ENCODE results near the gene GPR37. TPM values are rescaled to one million over a fixed set of nuclear protein-coding genes. Genes with fewer than 3 reads are reported as not detected.

GPR37 gene, protein sequence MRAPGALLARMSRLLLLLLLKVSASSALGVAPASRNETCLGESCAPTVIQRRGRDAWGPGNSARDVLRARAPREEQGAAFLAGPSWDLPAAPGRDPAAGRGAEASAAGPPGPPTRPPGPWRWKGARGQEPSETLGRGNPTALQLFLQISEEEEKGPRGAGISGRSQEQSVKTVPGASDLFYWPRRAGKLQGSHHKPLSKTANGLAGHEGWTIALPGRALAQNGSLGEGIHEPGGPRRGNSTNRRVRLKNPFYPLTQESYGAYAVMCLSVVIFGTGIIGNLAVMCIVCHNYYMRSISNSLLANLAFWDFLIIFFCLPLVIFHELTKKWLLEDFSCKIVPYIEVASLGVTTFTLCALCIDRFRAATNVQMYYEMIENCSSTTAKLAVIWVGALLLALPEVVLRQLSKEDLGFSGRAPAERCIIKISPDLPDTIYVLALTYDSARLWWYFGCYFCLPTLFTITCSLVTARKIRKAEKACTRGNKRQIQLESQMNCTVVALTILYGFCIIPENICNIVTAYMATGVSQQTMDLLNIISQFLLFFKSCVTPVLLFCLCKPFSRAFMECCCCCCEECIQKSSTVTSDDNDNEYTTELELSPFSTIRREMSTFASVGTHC
- total RNA-seq (5.8 and 8.8 TPM in 2 replicates), polyA plus RNA-seq (3.6 and 4.7 TPM in 2 replicates)

- TF ChIP-seq, protein P1, sequence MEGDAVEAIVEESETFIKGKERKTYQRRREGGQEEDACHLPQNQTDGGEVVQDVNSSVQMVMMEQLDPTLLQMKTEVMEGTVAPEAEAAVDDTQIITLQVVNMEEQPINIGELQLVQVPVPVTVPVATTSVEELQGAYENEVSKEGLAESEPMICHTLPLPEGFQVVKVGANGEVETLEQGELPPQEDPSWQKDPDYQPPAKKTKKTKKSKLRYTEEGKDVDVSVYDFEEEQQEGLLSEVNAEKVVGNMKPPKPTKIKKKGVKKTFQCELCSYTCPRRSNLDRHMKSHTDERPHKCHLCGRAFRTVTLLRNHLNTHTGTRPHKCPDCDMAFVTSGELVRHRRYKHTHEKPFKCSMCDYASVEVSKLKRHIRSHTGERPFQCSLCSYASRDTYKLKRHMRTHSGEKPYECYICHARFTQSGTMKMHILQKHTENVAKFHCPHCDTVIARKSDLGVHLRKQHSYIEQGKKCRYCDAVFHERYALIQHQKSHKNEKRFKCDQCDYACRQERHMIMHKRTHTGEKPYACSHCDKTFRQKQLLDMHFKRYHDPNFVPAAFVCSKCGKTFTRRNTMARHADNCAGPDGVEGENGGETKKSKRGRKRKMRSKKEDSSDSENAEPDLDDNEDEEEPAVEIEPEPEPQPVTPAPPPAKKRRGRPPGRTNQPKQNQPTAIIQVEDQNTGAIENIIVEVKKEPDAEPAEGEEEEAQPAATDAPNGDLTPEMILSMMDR (IDR thresholded peaks at IDR 0.05; ENCODE audit: poor library complexity): peak; percentile 38
- no peak for TF ChIP-seq EZH2 (IDR thresholded peaks at IDR 0.05; ENCODE audit: borderline replicate concordance)
- no peak for TF ChIP-seq EZH2phosphoT487 (IDR thresholded peaks at IDR 0.05; ENCODE audit: low read depth, severe bottlenecking, unreplicated experiment)
- Histone ChIP-seq H3K27me3 (peaks cover 23% of the 10 kb centered on the region), H3K4me1 (ENCODE audit: insufficient read depth) (peaks cover 18% of the 10 kb centered on the region), H3K36me3 (replicated peaks; ENCODE audit: insufficient read depth, low read depth) (no peaks in the 10 kb centered on the region), H3K27ac (peak within 1 kb of the TSS; percentile 62), H3K79me2 (no peaks in the 10 kb centered on the region), H3K4me2 (peak within 1 kb of the TSS; percentile 95), H4K20me1 (ENCODE audit: insufficient read depth, poor library complexity, severe bottlenecking) (no peaks in the 10 kb centered on the region), H3K9me2 (replicated peaks; ENCODE audit: insufficient read depth) (no peaks in the 10 kb centered on the region), H3K9me3 (ENCODE audit: low read depth) (no peaks in the 10 kb centered on the region), H3K4me3 (peak within 1 kb of the TSS; percentile 57), H2AFZ (peak within 1 kb of the TSS; percentile 89)
- DNase-seq (ENCODE audit: low spot score): peak; percentile 84
- 1% methylated on average over 75 of the region's 81 CpGs for WGBS (ENCODE audit: low lambda C conversion rate, missing lambda C conversion rate)
Observed at GRCh38 chr7:124765401-124766352, at the start of gene GPR37. Gene GPR37, minus strand, starts transcription at chr7:124765792. Its CDS starts 816 bp downstream, at chr7:124764976.

DNA sequence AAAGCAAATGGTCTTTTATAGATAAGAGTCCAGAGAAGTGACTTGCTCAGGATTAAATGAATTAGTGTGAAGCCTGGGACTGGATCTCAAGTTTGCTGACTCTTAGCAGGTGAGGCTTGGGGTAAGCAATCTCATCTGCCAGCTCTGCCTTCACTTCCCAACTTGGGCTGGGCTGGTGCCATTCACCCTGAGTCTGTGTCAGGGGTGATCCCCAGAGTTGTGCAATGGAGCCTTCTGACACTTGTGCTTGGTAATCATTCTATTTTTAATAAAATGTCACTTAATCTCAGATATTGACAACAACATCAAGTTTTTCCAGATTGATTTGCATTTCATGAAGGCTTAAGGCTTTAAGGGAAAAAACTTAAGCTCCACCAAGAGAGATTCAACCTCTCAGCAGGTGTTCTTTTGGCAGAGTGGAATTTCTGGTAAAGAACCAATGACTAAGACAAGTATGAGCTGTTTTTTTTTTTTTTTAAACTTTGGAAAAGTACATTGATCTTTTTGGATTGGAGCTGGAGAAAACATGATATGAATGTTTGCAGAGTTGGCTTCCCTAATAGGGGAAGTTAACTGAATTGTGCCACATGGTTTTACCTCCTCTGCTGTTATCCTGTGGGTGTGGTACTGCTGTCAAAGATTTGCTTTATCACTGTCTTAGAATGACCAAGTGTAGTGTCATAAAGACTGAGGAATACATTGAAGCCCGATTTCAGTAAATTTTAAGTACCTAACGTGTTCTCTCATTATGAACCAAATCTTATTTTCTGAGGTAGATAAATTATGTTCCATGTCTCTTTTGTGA is 48.6 kb upstream of the GPR37 start:
- no peak overlapping the region for H3K4me3 ChIP-seq
- no peak for DNase-seq (ENCODE audit: low spot score)
- H3K4me1 ChIP-seq (ENCODE audit: insufficient read depth): no peaks in the 10 kb centered on the region
- no peaks in the 10 kb centered on the region for H3K79me2 ChIP-seq
- TF ChIP-seq EZH2phosphoT487 (IDR thresholded peaks at IDR 0.05; ENCODE audit: low read depth, severe bottlenecking, unreplicated experiment) (no peak), EZH2 (IDR thresholded peaks at IDR 0.05; ENCODE audit: borderline replicate concordance) (no peak)
- TF ChIP-seq, protein P1 (IDR thresholded peaks at IDR 0.05; ENCODE audit: poor library complexity): no peak
- H2AFZ ChIP-seq: no peak overlapping the region
- H4K20me1 ChIP-seq (ENCODE audit: insufficient read depth, poor library complexity, severe bottlenecking): no peaks in the 10 kb centered on the region
- 76% methylated on average over 2 of the region's 2 CpGs for WGBS (ENCODE audit: low lambda C conversion rate, missing lambda C conversion rate)
- no peak overlapping the region for H3K4me2 ChIP-seq
- no peaks in the 10 kb centered on the region for H3K36me3 ChIP-seq (replicated peaks; ENCODE audit: insufficient read depth, low read depth)
- no peaks in the 10 kb centered on the region for H3K9me2 ChIP-seq (replicated peaks; ENCODE audit: insufficient read depth)
- no peak overlapping the region for H3K27ac ChIP-seq
- H3K9me3 ChIP-seq (ENCODE audit: low read depth): no peaks in the 10 kb centered on the region
- H3K27me3 ChIP-seq: no peaks in the 10 kb centered on the region

GRCh38 chr7:124812764-124813163 is 47.2 kb upstream of the GPR37 start:
- 81% methylated on average over 2 of the region's 2 CpGs for WGBS (ENCODE audit: low lambda C conversion rate, missing lambda C conversion rate)
- H3K4me3 ChIP-seq: no peak overlapping the region
- no peak overlapping the region for H3K4me2 ChIP-seq
- no peaks in the 10 kb centered on the region for H3K4me1 ChIP-seq (ENCODE audit: insufficient read depth)
- no peaks in the 10 kb centered on the region for H4K20me1 ChIP-seq (ENCODE audit: insufficient read depth, poor library complexity, severe bottlenecking)
- no peaks in the 10 kb centered on the region for H3K9me2 ChIP-seq (replicated peaks; ENCODE audit: insufficient read depth)
- H3K27ac ChIP-seq: no peak overlapping the region
- no peaks in the 10 kb centered on the region for H3K9me3 ChIP-seq (ENCODE audit: low read depth)
- H3K27me3 ChIP-seq: no peaks in the 10 kb centered on the region
- TF ChIP-seq EZH2 (IDR thresholded peaks at IDR 0.05; ENCODE audit: borderline replicate concordance): no peak
- TF ChIP-seq, protein P1 (IDR thresholded peaks at IDR 0.05; ENCODE audit: poor library complexity): no peak
- no peak for DNase-seq (ENCODE audit: low spot score)
- H3K36me3 ChIP-seq (replicated peaks; ENCODE audit: insufficient read depth, low read depth): no peaks in the 10 kb centered on the region
- H2AFZ ChIP-seq: no peak overlapping the region
- no peaks in the 10 kb centered on the region for H3K79me2 ChIP-seq
